Mesenchymal stem cell (in vitro differentiated cells and primary cell): ENCODE results near the gene NAIF1.

ENCODE experiments used
- DNase-seq: peaks from one replicate; pipeline ENCODE4 v3.0.0-alpha.2; 2013
- H2AFZ ChIP-seq: one replicate; pipeline ENCODE4 v1.6.1; 2013; ENCODE audit warnings: low read depth, mild to moderate bottlenecking, control low read depth, inconsistent platforms, low read length, moderate library complexity
- H2AK5ac ChIP-seq: 2 replicates; pipeline ENCODE4 v1.6.1; 2013; ENCODE audit warnings: low read length, moderate library complexity, mild to moderate bottlenecking, inconsistent platforms; ENCODE audit not compliant: severe bottlenecking
- H2BK120ac ChIP-seq: one replicate; pipeline ENCODE4 v1.6.1; 2013; ENCODE audit warnings: low read depth, mild to moderate bottlenecking, inconsistent platforms, low read length, moderate library complexity
- H2BK12ac ChIP-seq, 2 experiments: one replicate each; pipeline ENCODE4 v1.6.1; 2013; ENCODE audit warnings: inconsistent platforms in 2 of 2, low read length in 2 of 2, mild to moderate bottlenecking in 2 of 2, moderate library complexity in 2 of 2, control low read depth in 1 of 2
- H2BK15ac ChIP-seq: one replicate; pipeline ENCODE4 v1.6.1; 2013; ENCODE audit warnings: mild to moderate bottlenecking, low read depth, inconsistent platforms; ENCODE audit not compliant: poor library complexity, severe bottlenecking
- H2BK5ac ChIP-seq: 2 replicates; pipeline ENCODE4 v1.6.1; 2013; ENCODE audit warnings: low read depth, mild to moderate bottlenecking, low read length, control low read depth, inconsistent platforms; ENCODE audit not compliant: poor library complexity, severe bottlenecking
- H3K14ac ChIP-seq, 2 experiments: one replicate each; pipeline ENCODE4 v1.6.1; 2013; ENCODE audit warnings: inconsistent platforms in 2 of 2, low read length in 2 of 2, control low read depth in 1 of 2, mild to moderate bottlenecking in 1 of 2, moderate library complexity in 1 of 2
- H3K18ac ChIP-seq, 2 experiments: one replicate each; pipeline ENCODE4 v1.6.1; 2013; ENCODE audit warnings: inconsistent platforms in 2 of 2, low read length in 2 of 2, control low read depth in 1 of 2, low read depth in 1 of 2, mild to moderate bottlenecking in 1 of 2
- H3K23ac ChIP-seq, 2 experiments: one replicate each; pipeline ENCODE4 v1.6.1; 2013; ENCODE audit warnings: inconsistent platforms in 2 of 2, low read length in 2 of 2, mild to moderate bottlenecking in 2 of 2, moderate library complexity in 2 of 2, control low read depth in 1 of 2
- H3K27ac ChIP-seq: 2 replicates; pipeline ENCODE4 v1.5.1; 2013; ENCODE audit warnings: mild to moderate bottlenecking, moderate library complexity, low read length, control low read depth, inconsistent platforms; ENCODE audit not compliant: poor library complexity, severe bottlenecking
- H3K27me3 ChIP-seq, 2 experiments: 2 replicates each; pipeline versions ENCODE4 v1.6.1 to v1.7.0; 2013; ENCODE audit warnings: low read length in 2 of 2, mild to moderate bottlenecking in 2 of 2, moderate library complexity in 2 of 2, control low read depth in 1 of 2, inconsistent platforms in 1 of 2; ENCODE audit not compliant: control insufficient read depth in 1 of 2, insufficient read depth in 1 of 2
- H3K36me3 ChIP-seq, 2 experiments: 2 replicates each; pipeline versions ENCODE4 v1.6.1 to v1.7.0; 2013; ENCODE audit warnings: low read length in 2 of 2, control low read depth in 1 of 2, inconsistent platforms in 1 of 2, low read depth in 1 of 2, mild to moderate bottlenecking in 1 of 2; ENCODE audit not compliant: insufficient read depth in 2 of 2, control insufficient read depth in 1 of 2
- H3K4ac ChIP-seq, 2 experiments: one replicate each; pipeline ENCODE4 v1.6.1; 2013; ENCODE audit warnings: inconsistent platforms in 2 of 2, low read length in 2 of 2, mild to moderate bottlenecking in 2 of 2, moderate library complexity in 2 of 2, control low read depth in 1 of 2, low read depth in 1 of 2
- H3K4me1 ChIP-seq: 2 replicates; pipeline ENCODE4 v1.6.1; 2013; ENCODE audit warnings: low read depth, low read length, control low read depth; ENCODE audit not compliant: control insufficient read depth, insufficient read depth
- H3K4me2 ChIP-seq: 2 replicates; pipeline ENCODE4 v1.6.1; 2013; ENCODE audit warnings: low read length, mild to moderate bottlenecking, inconsistent platforms; ENCODE audit not compliant: poor library complexity, severe bottlenecking
- H3K4me3 ChIP-seq, 2 experiments: 2 replicates each; pipeline versions ENCODE4 v1.5.1 to v1.7.0; 2013; ENCODE audit warnings: low read length in 2 of 2, mild to moderate bottlenecking in 2 of 2, control low read depth in 1 of 2, low read depth in 1 of 2; ENCODE audit not compliant: insufficient read depth in 1 of 2
- H3K79me1 ChIP-seq: replicated peaks from 2 replicates; pipeline ENCODE4 v1.6.1; 2013; ENCODE audit warnings: mild to moderate bottlenecking, control low read depth, low read length, inconsistent platforms; ENCODE audit not compliant: poor library complexity, severe bottlenecking
- H3K9ac ChIP-seq: 2 replicates; pipeline ENCODE4 v1.7.0; 2013; ENCODE audit warnings: mild to moderate bottlenecking, low read length, moderate library complexity
- H3K9me3 ChIP-seq: 2 replicates; pipeline ENCODE4 v1.7.0; 2013; ENCODE audit warnings: mild to moderate bottlenecking, low read length; ENCODE audit not compliant: control insufficient read depth
- H4K8ac ChIP-seq: one replicate; pipeline ENCODE4 v1.6.1; 2013; ENCODE audit warnings: inconsistent platforms, mild to moderate bottlenecking, low read length, moderate library complexity
- H4K91ac ChIP-seq: one replicate; pipeline ENCODE4 v1.6.1; 2013; ENCODE audit warnings: mild to moderate bottlenecking, low read length, inconsistent platforms
- WGBS: methylation state at CpG from one replicate; pipeline ENCODE4 v1.1.7; 2013; ENCODE audit warnings: mixed read lengths; 5-methylcytosine and 5-hydroxymethylcytosine counted together

Gene NAIF1

DNA sequence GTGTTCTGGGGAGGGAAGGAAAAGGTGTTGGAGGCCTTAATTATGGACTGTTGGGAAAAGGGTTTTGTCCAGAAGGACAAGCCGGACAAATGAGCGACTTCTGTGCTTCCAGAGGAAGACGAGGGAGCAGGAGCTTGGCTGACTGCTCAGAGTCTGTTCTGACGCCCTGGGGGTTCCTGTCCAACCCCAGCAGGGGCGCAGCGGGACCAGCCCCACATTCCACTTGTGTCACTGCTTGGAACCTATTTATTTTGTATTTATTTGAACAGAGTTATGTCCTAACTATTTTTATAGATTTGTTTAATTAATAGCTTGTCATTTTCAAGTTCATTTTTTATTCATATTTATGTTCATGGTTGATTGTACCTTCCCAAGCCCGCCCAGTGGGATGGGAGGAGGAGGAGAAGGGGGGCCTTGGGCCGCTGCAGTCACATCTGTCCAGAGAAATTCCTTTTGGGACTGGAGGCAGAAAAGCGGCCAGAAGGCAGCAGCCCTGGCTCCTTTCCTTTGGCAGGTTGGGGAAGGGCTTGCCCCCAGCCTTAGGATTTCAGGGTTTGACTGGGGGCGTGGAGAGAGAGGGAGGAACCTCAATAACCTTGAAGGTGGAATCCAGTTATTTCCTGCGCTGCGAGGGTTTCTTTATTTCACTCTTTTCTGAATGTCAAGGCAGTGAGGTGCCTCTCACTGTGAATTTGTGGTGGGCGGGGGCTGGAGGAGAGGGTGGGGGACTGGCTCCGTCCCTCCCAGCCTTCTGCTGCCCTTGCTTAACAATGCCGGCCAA is 41.3 kb upstream of the NAIF1 start:
- no peak overlapping the region for H2AK5ac ChIP-seq
- no peak overlapping the region for H3K27ac ChIP-seq
- H3K23ac ChIP-seq = no peak overlapping the region
- peaks cover 57 to 59% of the 10 kb centered on the region in 2 experiments for H3K36me3 ChIP-seq
- no peak overlapping the region for H2BK120ac ChIP-seq
- H2BK15ac ChIP-seq = no peak overlapping the region
- H3K18ac ChIP-seq = no peak overlapping the region
- peaks cover 9% of the 10 kb centered on the region for H3K4me1 ChIP-seq
- no peak overlapping the region for H3K4ac ChIP-seq
- H3K27me3 ChIP-seq = no peaks in the 10 kb centered on the region
- no peak overlapping the region for H4K91ac ChIP-seq
- no peak overlapping the region for H3K14ac ChIP-seq
- no peak for DNase-seq
- peaks cover 28% of the 10 kb centered on the region for H3K79me1 ChIP-seq
- no peak overlapping the region for H2BK12ac ChIP-seq
- H3K4me2 ChIP-seq = no peak overlapping the region
- no peak overlapping the region for H2BK5ac ChIP-seq
- no peaks in the 10 kb centered on the region for H3K9me3 ChIP-seq
- H2AFZ ChIP-seq = no peak overlapping the region
- WGBS = 91% methylated on average over 12 of the region's 15 CpGs
- H3K4me3 ChIP-seq = no peak overlapping the region
- no peak overlapping the region for H3K9ac ChIP-seq
- no peak overlapping the region for H4K8ac ChIP-seq

DNA sequence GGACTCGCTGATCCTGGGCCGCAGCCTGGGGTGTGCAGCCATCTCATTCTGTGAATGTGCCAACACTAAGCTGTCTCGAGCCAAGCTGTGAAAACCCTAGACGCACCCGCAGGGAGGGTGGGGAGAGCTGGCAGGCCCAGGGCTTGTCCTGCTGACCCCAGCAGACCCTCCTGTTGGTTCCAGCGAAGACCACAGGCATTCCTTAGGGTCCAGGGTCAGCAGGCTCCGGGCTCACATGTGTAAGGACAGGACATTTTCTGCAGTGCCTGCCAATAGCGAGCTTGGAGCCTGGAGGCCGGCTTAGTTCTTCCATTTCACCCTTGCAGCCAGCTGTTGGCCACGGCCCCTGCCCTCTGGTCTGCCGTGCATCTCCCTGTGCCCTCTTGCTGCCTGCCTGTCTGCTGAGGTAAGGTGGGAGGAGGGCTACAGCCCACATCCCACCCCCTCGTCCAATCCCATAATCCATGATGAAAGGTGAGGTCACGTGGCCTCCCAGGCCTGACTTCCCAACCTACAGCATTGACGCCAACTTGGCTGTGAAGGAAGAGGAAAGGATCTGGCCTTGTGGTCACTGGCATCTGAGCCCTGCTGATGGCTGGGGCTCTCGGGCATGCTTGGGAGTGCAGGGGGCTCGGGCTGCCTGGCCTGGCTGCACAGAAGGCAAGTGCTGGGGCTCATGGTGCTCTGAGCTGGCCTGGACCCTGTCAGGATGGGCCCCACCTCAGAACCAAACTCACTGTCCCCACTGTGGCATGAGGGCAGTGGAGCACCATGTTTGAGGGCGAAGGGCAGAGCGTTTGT is 40.5 kb upstream of the NAIF1 start:
- H3K4ac ChIP-seq = no peak overlapping the region
- 91% methylated on average over 16 of the region's 18 CpGs for WGBS
- no peak overlapping the region for H3K27ac ChIP-seq
- no peaks in the 10 kb centered on the region for H3K27me3 ChIP-seq
- H3K14ac ChIP-seq = no peak overlapping the region
- H2BK15ac ChIP-seq = no peak overlapping the region
- no peak overlapping the region for H3K18ac ChIP-seq
- no peak overlapping the region for H2AK5ac ChIP-seq
- no peaks in the 10 kb centered on the region for H3K9me3 ChIP-seq
- H2BK120ac ChIP-seq = no peak overlapping the region
- H3K4me1 ChIP-seq = peaks cover 11% of the 10 kb centered on the region
- no peak overlapping the region for H3K23ac ChIP-seq
- H3K9ac ChIP-seq = no peak overlapping the region
- no peak overlapping the region for H4K8ac ChIP-seq
- H2BK5ac ChIP-seq = no peak overlapping the region
- H2BK12ac ChIP-seq = no peak overlapping the region
- peak overlapping the region; percentile 27 for H4K91ac ChIP-seq
- H3K79me1 ChIP-seq = peaks cover 31% of the 10 kb centered on the region
- no peak for DNase-seq
- no peak overlapping the region for H3K4me2 ChIP-seq
- no peak overlapping the region for H2AFZ ChIP-seq
- H3K36me3 ChIP-seq = peaks cover 61 to 66% of the 10 kb centered on the region in 2 experiments
- H3K4me3 ChIP-seq = no peak overlapping the region

GRCh38 chr9:128106940-128107467 is 39.9 kb upstream of the NAIF1 start:
- no peak overlapping the region for H3K4me2 ChIP-seq
- no peak overlapping the region for H3K18ac ChIP-seq
- no peaks in the 10 kb centered on the region for H3K27me3 ChIP-seq
- no peak overlapping the region for H2BK12ac ChIP-seq
- no peak for DNase-seq
- no peak overlapping the region for H2BK120ac ChIP-seq
- no peak overlapping the region for H3K9ac ChIP-seq
- H3K23ac ChIP-seq = no peak overlapping the region
- no peak overlapping the region for H2AFZ ChIP-seq
- no peak overlapping the region for H3K27ac ChIP-seq
- H2AK5ac ChIP-seq = no peak overlapping the region
- no peak overlapping the region for H2BK15ac ChIP-seq
- H4K91ac ChIP-seq = peak overlapping the region; percentile 27
- peaks cover 13% of the 10 kb centered on the region for H3K4me1 ChIP-seq
- no peak overlapping the region for H3K4ac ChIP-seq
- H3K9me3 ChIP-seq = no peaks in the 10 kb centered on the region
- H3K14ac ChIP-seq = no peak overlapping the region
- H4K8ac ChIP-seq = no peak overlapping the region
- peaks cover 38% of the 10 kb centered on the region for H3K79me1 ChIP-seq
- H2BK5ac ChIP-seq = no peak overlapping the region
- H3K36me3 ChIP-seq = peaks cover 68 to 73% of the 10 kb centered on the region in 2 experiments
- 96% methylated on average over 23 of the region's 23 CpGs for WGBS
- H3K4me3 ChIP-seq = no peak overlapping the region
